SKM-1 treated with dmso at 0.1 percent for 144 hours (cell line): ENCODE measurements around the gene SCARF1.
A peak's percentile ranks its signal among the peaks of the same experiment; 100 is the strongest.

Experiments
- DNase-seq: peaks from one replicate; lab custom pipeline; 2025; ENCODE audit not compliant: unreplicated experiment; lab: John Stamatoyannopoulos, UW

The SCARF1 gene

GRCh38 chr17:1628856-1629503 is 16.6 kb downstream of the SCARF1 start:
- DNase-seq, result peak; percentile 68

- DNase-seq, result peak; percentile 45
Measured at GRCh38 chr17:1627982-1628855, 17.3 kb downstream of the SCARF1 start, which contains the start of gene SLC43A2. TSS of gene SLC43A2 (minus strand) at chr17:1628834. CDS start at chr17:1627874, 960 bp downstream.

GRCh38 chr17:1627182-1627981 is 18.1 kb downstream of the SCARF1 start:
- peak; percentile 76 for DNase-seq

GRCh38 chr17:1626333-1626732 is 19.2 kb downstream of the SCARF1 start:
- DNase-seq, result no peak

GRCh38 chr17:1625581-1625980 is 20.0 kb downstream of the SCARF1 start:
- no peak for DNase-seq

GRCh38 chr17:1625053-1625452 is 20.5 kb downstream of the SCARF1 start:
- DNase-seq, result no peak

GRCh38 chr17:1624650-1625049 is 20.9 kb downstream of the SCARF1 start:
- no peak for DNase-seq

GRCh38 chr17:1623057-1623630 is 22.4 kb downstream of the SCARF1 start:
- no peak for DNase-seq

- no peak for DNase-seq
Measured at GRCh38 chr17:1621273-1621954, 24.1 kb downstream of the SCARF1 start.

GRCh38 chr17:1620486-1620885 is 25.0 kb downstream of the SCARF1 start:
- no peak for DNase-seq

GRCh38 chr17:1617620-1618174 is 27.8 kb downstream of the SCARF1 start:
- DNase-seq, result no peak

- no peak for DNase-seq
Measured at GRCh38 chr17:1616101-1616500, 29.4 kb downstream of the SCARF1 start.

- DNase-seq, result no peak
Measured at GRCh38 chr17:1612400-1612799, 33.1 kb downstream of the SCARF1 start.

GRCh38 chr17:1611715-1612114 is 33.8 kb downstream of the SCARF1 start:
- DNase-seq, result peak; percentile 20

GRCh38 chr17:1608676-1609075 is 36.9 kb downstream of the SCARF1 start:
- no peak for DNase-seq

- no peak for DNase-seq
Measured at GRCh38 chr17:1607971-1608320, 37.6 kb downstream of the SCARF1 start.

GRCh38 chr17:1606352-1606985 is 39.1 kb downstream of the SCARF1 start:
- no peak for DNase-seq

- no peak for DNase-seq
Measured at GRCh38 chr17:1605681-1606351, 39.7 kb downstream of the SCARF1 start.

GRCh38 chr17:1604831-1605528 is 40.6 kb downstream of the SCARF1 start:
- no peak for DNase-seq
